Measurements from ENCODE around the gene ZNF10.

The ZNF10 gene

GRCh38 chr12:133204264-133204603 is 73.8 kb downstream of the ZNF10 start:
- Histone ChIP-seq H3K36me3 (ENCODE audit: insufficient read depth, low read length) (peaks cover 50% of the 10 kb centered on the region), H2AFZ (ENCODE audit: low read depth, low read length) (no peak overlapping the region), H3K27me3 (ENCODE audit: insufficient read depth, low read length) (no peaks in the 10 kb centered on the region), H3K4me1 (ENCODE audit: insufficient read depth, low read length) (no peaks in the 10 kb centered on the region), H3K4me3 (ENCODE audit: low read length) (no peak overlapping the region), H3K9me3 (ENCODE audit: low read length) (peaks cover 69% of the 10 kb centered on the region)

- peaks cover 70% of the 10 kb centered on the region for H3K9me3 ChIP-seq (ENCODE audit: low read length)
- H2AFZ ChIP-seq (ENCODE audit: low read depth, low read length), result no peak overlapping the region
- no peaks in the 10 kb centered on the region for H3K27me3 ChIP-seq (ENCODE audit: insufficient read depth, low read length)
- H3K4me1 ChIP-seq (ENCODE audit: insufficient read depth, low read length), result no peaks in the 10 kb centered on the region
- H3K4me3 ChIP-seq (ENCODE audit: low read length), result no peak overlapping the region
- H3K36me3 ChIP-seq (ENCODE audit: insufficient read depth, low read length), result peaks cover 39% of the 10 kb centered on the region
Measured at GRCh38 chr12:133206390-133206789, 76.0 kb downstream of the ZNF10 start.

All from neuron (in vitro differentiated cells).